IMR-90 (cell line): ENCODE data around the gene ABHD12. TPM values are rescaled to one million over a fixed set of nuclear protein-coding genes. Genes with fewer than 3 reads are reported as not detected.

Source experiments
- ATAC-seq: fragments of 200-7000 bp; cut with Tn5 transposase; 2 replicates; pipeline ENCODE4 v1.9.1; 2020; ENCODE audit warnings: low read depth, mild to moderate bottlenecking, moderate library complexity
- BruUV-seq: library from RNA; stranded (reverse); fragments of 400-500 nt; replicated peaks from 2 replicates; lab custom pipeline; 2021; lab: Mats Ljungman, UMichigan
- CTCF ChIA-PET: fragments of 300-600 bp; formaldehyde crosslinking; extraction: SDS; loops from one replicate; lab custom pipeline; 2021; ENCODE audit warnings: antibody characterized with exemption; lab: Yijun Ruan, JAX
- POLR2A ChIA-PET: fragments of 300-600 bp; sonication (Branson Sonifier 250); formaldehyde crosslinking; loops from one replicate; lab custom pipeline; 2022; ENCODE audit warnings: antibody characterized with exemption; ENCODE audit not compliant: unreplicated experiment; lab: Charles Lee
- DNase-seq: peaks from one replicate; pipeline ENCODE4 v3.0.0; 2013
- H2AFZ ChIP-seq: replicated peaks from 2 replicates; pipeline ENCODE3; 2013; ENCODE audit warnings: low read length, mild to moderate bottlenecking; ENCODE audit not compliant: poor library complexity
- H2AK5ac ChIP-seq: 2 replicates; pipeline ENCODE4 v1.6.1; 2013; ENCODE audit warnings: low read depth, low read length, inconsistent platforms
- H2AK9ac ChIP-seq: replicated peaks from 2 replicates; pipeline ENCODE3; 2013; ENCODE audit warnings: mild to moderate bottlenecking, low read depth, low read length, moderate library complexity; ENCODE audit not compliant: poor library complexity
- H2BK120ac ChIP-seq: 2 replicates; pipeline ENCODE4 v1.6.1; 2013; ENCODE audit warnings: low read depth, low read length, inconsistent platforms
- H2BK15ac ChIP-seq: 3 replicates; pipeline ENCODE4 v1.6.1; 2013; ENCODE audit warnings: low read depth, low read length, inconsistent platforms
- H2BK20ac ChIP-seq: 2 replicates; pipeline ENCODE4 v1.6.1; 2013; ENCODE audit warnings: low read depth, mild to moderate bottlenecking, inconsistent platforms, low read length, moderate library complexity
- H2BK5ac ChIP-seq: 2 replicates; pipeline ENCODE4 v1.6.1; 2013; ENCODE audit warnings: mild to moderate bottlenecking, low read depth, low read length, inconsistent platforms; ENCODE audit not compliant: poor library complexity, severe bottlenecking
- H3K14ac ChIP-seq: replicated peaks from 2 replicates; pipeline ENCODE4 v1.6.1; 2013; ENCODE audit warnings: low read depth, low read length, inconsistent platforms
- H3K18ac ChIP-seq: 2 replicates; pipeline ENCODE4 v1.6.1; 2013; ENCODE audit warnings: low read depth, low read length, control low read depth
- H3K23ac ChIP-seq: 2 replicates; pipeline ENCODE4 v1.6.1; 2013; ENCODE audit warnings: low read depth, low read length, inconsistent platforms
- H3K27ac ChIP-seq: 2 replicates; pipeline ENCODE4 v1.5.1; 2013; ENCODE audit warnings: mild to moderate bottlenecking, control low read depth, low read length; ENCODE audit not compliant: insufficient read depth
- H3K27me3 ChIP-seq: 2 replicates; pipeline ENCODE4 v1.6.1; 2013; ENCODE audit warnings: low read length; ENCODE audit not compliant: control insufficient read depth, insufficient read depth
- H3K36me3 ChIP-seq: 2 replicates; pipeline ENCODE4 v1.6.1; 2013; ENCODE audit warnings: low read length, mixed read lengths; ENCODE audit not compliant: control insufficient read depth, insufficient read depth
- H3K4ac ChIP-seq: 2 replicates; pipeline ENCODE4 v1.6.1; 2013; ENCODE audit warnings: low read depth, low read length, inconsistent platforms
- H3K4me1 ChIP-seq: 2 replicates; pipeline ENCODE4 v1.6.1; 2013; ENCODE audit warnings: low read length, mixed read lengths; ENCODE audit not compliant: control insufficient read depth, insufficient read depth
- H3K4me2 ChIP-seq: 2 replicates; pipeline ENCODE4 v1.6.1; 2013; ENCODE audit warnings: low read depth, mild to moderate bottlenecking, control low read depth, low read length, moderate library complexity
- H3K4me3 ChIP-seq: 2 replicates; pipeline ENCODE4 v1.5.1; 2013; ENCODE audit warnings: low read depth, mild to moderate bottlenecking, control low read depth, low read length, moderate library complexity; ENCODE audit not compliant: insufficient read depth
- H3K56ac ChIP-seq: 2 replicates; pipeline ENCODE4 v1.6.1; 2013; ENCODE audit warnings: low read length, inconsistent platforms; ENCODE audit not compliant: insufficient read depth; ENCODE audit errors: extremely low read depth
- H3K79me1 ChIP-seq, 2 experiments: 2 replicates each; pipeline ENCODE4 v1.6.1; 2013; ENCODE audit warnings: low read length in 2 of 2, inconsistent platforms in 1 of 2, low read depth in 1 of 2
- H3K9ac ChIP-seq: 2 replicates; pipeline ENCODE4 v1.6.1; 2013; ENCODE audit warnings: low read depth, low read length, control low read depth
- H3K9me1 ChIP-seq: 2 replicates; pipeline ENCODE4 v1.6.1; 2013; ENCODE audit warnings: low read length, inconsistent platforms; ENCODE audit not compliant: insufficient read depth
- H3K9me3 ChIP-seq: 2 replicates; pipeline ENCODE4 v1.6.1; 2013; ENCODE audit warnings: low read length; ENCODE audit not compliant: control insufficient read depth, insufficient read depth
- H4K20me1 ChIP-seq: 2 replicates; pipeline ENCODE4 v1.6.1; 2013; ENCODE audit warnings: low read length, inconsistent platforms; ENCODE audit not compliant: insufficient read depth
- H4K5ac ChIP-seq: 2 replicates; pipeline ENCODE4 v1.6.1; 2013; ENCODE audit warnings: mild to moderate bottlenecking, low read depth, low read length, control low read depth
- H4K8ac ChIP-seq, 2 experiments: 2 replicates each; pipeline ENCODE4 v1.6.1; 2013; ENCODE audit warnings: low read depth in 2 of 2, low read length in 2 of 2, control low read depth in 1 of 2, inconsistent platforms in 1 of 2
- H4K91ac ChIP-seq: 2 replicates; pipeline ENCODE4 v1.6.1; 2013; ENCODE audit warnings: low read depth, low read length, inconsistent platforms; ENCODE audit not compliant: insufficient read depth
- BHLHE40 ChIP-seq: fragments of 150-350 bp; IDR thresholded peaks from 2 replicates; pipeline ENCODE4 v1.6.1; 2016; ENCODE audit warnings: mild to moderate bottlenecking, low read depth, low read length
- CEBPB ChIP-seq: IDR thresholded peaks from 2 replicates; pipeline ENCODE4 v1.6.1; 2012; ENCODE audit warnings: low read depth, low read length, improper control_type of control experiment
- CHD1 ChIP-seq: IDR thresholded peaks from 2 replicates; pipeline ENCODE4 v1.6.1; 2012; ENCODE audit warnings: low read depth, low read length, improper control_type of control experiment
- CTCF ChIP-seq: conservative IDR thresholded peaks from 2 replicates; pipeline ENCODE4 v1.5.1; 2012; ENCODE audit warnings: mild to moderate bottlenecking, low read depth, low read length, improper control_type of control experiment
- ELK1 ChIP-seq: fragments of 150-350 bp; IDR thresholded peaks from 2 replicates; pipeline ENCODE4 v1.6.1; 2016; ENCODE audit warnings: low read depth, mild to moderate bottlenecking, low read length, moderate library complexity, borderline replicate concordance
- FOS ChIP-seq: fragments of 150-350 bp; IDR thresholded peaks from 2 replicates; pipeline ENCODE4 v1.6.1; 2016; ENCODE audit warnings: low read depth, low read length
- MAFK ChIP-seq: IDR thresholded peaks from 2 replicates; pipeline ENCODE4 v1.6.1; 2012; ENCODE audit warnings: low read depth, low read length, improper control_type of control experiment
- MAZ ChIP-seq: IDR thresholded peaks from 2 replicates; pipeline ENCODE4 v1.6.1; 2012; ENCODE audit warnings: low read depth, mild to moderate bottlenecking, low read length, improper control_type of control experiment, moderate library complexity, borderline replicate concordance
- MXI1 ChIP-seq: IDR thresholded peaks from 2 replicates; pipeline ENCODE4 v1.6.1; 2012; ENCODE audit warnings: low read depth, mild to moderate bottlenecking, low read length, moderate library complexity, borderline replicate concordance
- NFE2L2 ChIP-seq: fragments of 150-350 bp; IDR thresholded peaks from 2 replicates; pipeline ENCODE4 v1.6.1; 2016; ENCODE audit warnings: low read depth, mild to moderate bottlenecking, low read length
- POLR2A ChIP-seq: IDR thresholded peaks from 2 replicates; pipeline ENCODE4 v1.6.1; 2012; ENCODE audit warnings: mild to moderate bottlenecking, low read depth, low read length
- RAD21 ChIP-seq: IDR thresholded peaks from 2 replicates; pipeline ENCODE4 v1.6.1; 2012; ENCODE audit warnings: low read length, improper control_type of control experiment
- RCOR1 ChIP-seq: IDR thresholded peaks from 2 replicates; pipeline ENCODE4 v1.6.1; 2012; ENCODE audit warnings: mild to moderate bottlenecking, low read length, improper control_type of control experiment; ENCODE audit not compliant: insufficient replicate concordance
- RFX5 ChIP-seq: IDR thresholded peaks from 2 replicates; pipeline ENCODE4 v1.8.0; 2012; ENCODE audit warnings: low read depth, mild to moderate bottlenecking, low read length, moderate library complexity
- SMC3 ChIP-seq: fragments of 150-350 bp; IDR thresholded peaks from 2 replicates; pipeline ENCODE4 v1.6.1; 2016; ENCODE audit warnings: low read depth, mild to moderate bottlenecking, antibody characterized with exemption, low read length, moderate library complexity
- USF2 ChIP-seq: fragments of 150-350 bp; IDR thresholded peaks from 2 replicates; pipeline ENCODE4 v1.6.1; 2017; ENCODE audit warnings: mild to moderate bottlenecking, antibody characterized with exemption, low read length, low read depth
- WGBS, 2 experiments: methylation state at CpG; one replicate each; pipeline versions ENCODE4 v1.1.5 to v1.1.7; 2013; ENCODE audit warnings: missing lambda C conversion rate in 2 of 2; ENCODE audit not compliant: insufficient read length in 1 of 2; ENCODE audit errors: extremely low coverage in 2 of 2; 5-methylcytosine and 5-hydroxymethylcytosine counted together
- dilution Hi-C: fragments of 300-500 bp; cut with HindIII; formaldehyde crosslinking; loops from one replicate; pipeline ENCODE4 v1.14.3; 2018; ENCODE audit warnings: low sequenced_read_pairs; ENCODE audit not compliant: unreplicated experiment
- in situ Hi-C: fragments of 300-500 bp; cut with MboI; formaldehyde crosslinking; loops from 3 replicates; pipeline ENCODE4 v1.14.3; 2019; ENCODE audit warnings: low sequenced_read_pairs, inconsistent platforms, mixed read lengths
- intact Hi-C: fragments of 100-400 bp; cut with micrococcal nuclease; formaldehyde crosslinking; loops from 2 replicates; pipeline ENCODE4 v1.10.0; 2022
- polyA plus RNA-seq, 3 experiments: library from polyadenylated mRNA; depleted of rRNA; stranded (reverse); fragments of >200 nt; gene quantifications; 2 replicates each; pipeline ENCODE4 v1.2.3, GENCODE V29; 2012; ENCODE audit warnings: low replicate concordance in 1 of 3
- total RNA-seq: library from RNA; depleted of rRNA; stranded (reverse); fragments of >200 nt; gene quantifications from 2 replicates; pipeline ENCODE4 v1.2.3, GENCODE V29; 2012

The ABHD12 gene
- total and polyA plus RNA-seq, 2 of the 4 experiments (the other 2 are of a cell fraction): 80.7 to 108 TPM

- H2BK5ac ChIP-seq: no peak overlapping the region
- BruUV-seq: no TSS peak
- H3K4me3 ChIP-seq: no peak overlapping the region
- ChIA-PET POLR2A (no interaction called here), CTCF (interaction anchor here (0.6 kb wide), 1 partner anchor 88 kb away, joined by 3 read pairs; no protein-coding TSS in a partner anchor)
- H2AFZ ChIP-seq: peak overlapping the region; percentile 82
- H3K4ac ChIP-seq: no peak overlapping the region
- no peak overlapping the region for H3K18ac ChIP-seq
- H2BK15ac ChIP-seq: no peak overlapping the region
- ATAC-seq: peak; percentile 68
- no peak overlapping the region for H3K56ac ChIP-seq
- H4K8ac ChIP-seq: peak overlapping the region in 1 of 2 experiments; percentile 22; a peak in 1 of 4 replicates
- H2BK120ac ChIP-seq: no peak overlapping the region
- 29% methylated on average over 2 of the region's 4 CpGs; no CpG with 5 or more reads in 1 of the 2 experiments for WGBS, 2 experiments
- H3K36me3 ChIP-seq: peaks cover 4% of the 10 kb centered on the region; the same call in 1 of the 2 replicates
- dilution Hi-C loops (no loop called here), in situ Hi-C loops (loop anchor here (25.0 kb wide), 1 partner anchor 425 kb away; no protein-coding TSS in a partner anchor), intact Hi-C loops (no loop called here)
- no peak overlapping the region for H3K14ac ChIP-seq
- no peak overlapping the region for H2AK9ac ChIP-seq
- no peak overlapping the region for H3K23ac ChIP-seq
- no peak overlapping the region for H3K27ac ChIP-seq
- no peaks in the 10 kb centered on the region; the same call in 1 of the 2 replicates for H3K9me1 ChIP-seq
- no peak overlapping the region for H4K91ac ChIP-seq
- H3K27me3 ChIP-seq: no peaks in the 10 kb centered on the region
- H4K5ac ChIP-seq: no peak overlapping the region
- peak; percentile 40 for DNase-seq
- H3K9ac ChIP-seq: no peak overlapping the region
- H4K20me1 ChIP-seq: no peaks in the 10 kb centered on the region
- no peaks in the 10 kb centered on the region; a peak in 2 of 4 replicates for H3K79me1 ChIP-seq
- no peak for TF ChIP-seq CHD1
- TF ChIP-seq MAFK: no peak
- no peak for TF ChIP-seq RAD21
- no peak for TF ChIP-seq FOS
- no peak for TF ChIP-seq USF2
- TF ChIP-seq CTCF: no peak
- TF ChIP-seq MXI1: no peak
- no peak for TF ChIP-seq BHLHE40
- TF ChIP-seq RCOR1: no peak
- no peak for TF ChIP-seq POLR2A
- TF ChIP-seq SMC3: no peak
- TF ChIP-seq MAZ: no peak
- TF ChIP-seq RFX5: no peak
- TF ChIP-seq ELK1: no peak
- TF ChIP-seq CEBPB: no peak
- TF ChIP-seq NFE2L2: no peak
- H2BK20ac ChIP-seq: no peak overlapping the region
- H3K9me3 ChIP-seq: no peaks in the 10 kb centered on the region
- H3K4me2 ChIP-seq: no peak overlapping the region
- no peak overlapping the region for H2AK5ac ChIP-seq
- H3K4me1 ChIP-seq: peaks cover 2% of the 10 kb centered on the region; the same call in 1 of the 2 replicates
Observed at GRCh38 chr20:25437153-25437581, 46.5 kb upstream of the ABHD12 start.
